H9 (cell line): ENCODE data around the gene PRPF40A. TPM values are rescaled to one million over a fixed set of nuclear protein-coding genes. Genes with fewer than 3 reads are reported as not detected.
A peak's percentile ranks its signal among the peaks of the same experiment; 100 is the strongest.

Source experiments
- DNase-seq: peaks from one replicate; pipeline ENCODE4 v3.0.0-alpha.2; 2017
- H2AFZ ChIP-seq: one replicate; pipeline ENCODE4 v1.6.1; 2013; ENCODE audit warnings: mild to moderate bottlenecking, low read length, control low read depth, moderate library complexity
- H2AK5ac ChIP-seq: 2 replicates; pipeline ENCODE4 v1.6.1; 2013; ENCODE audit warnings: low read length, control low read depth, mixed read lengths; ENCODE audit not compliant: insufficient read length
- H2BK120ac ChIP-seq: one replicate; pipeline ENCODE4 v1.6.1; 2013; ENCODE audit warnings: low read depth, mild to moderate bottlenecking, low read length, control low read depth, inconsistent platforms; ENCODE audit not compliant: poor library complexity, severe bottlenecking
- H2BK12ac ChIP-seq: 2 replicates; pipeline ENCODE4 v1.6.1; 2013; ENCODE audit warnings: low read length, control low read depth, mixed read lengths, low read depth; ENCODE audit not compliant: insufficient read length
- H2BK15ac ChIP-seq: 2 replicates; pipeline ENCODE4 v1.6.1; 2013; ENCODE audit warnings: low read depth, low read length, control low read depth
- H2BK20ac ChIP-seq: one replicate; pipeline ENCODE4 v1.6.1; 2013; ENCODE audit warnings: low read depth, mild to moderate bottlenecking, low read length, control low read depth, inconsistent platforms; ENCODE audit not compliant: poor library complexity, severe bottlenecking
- H2BK5ac ChIP-seq: 2 replicates; pipeline ENCODE4 v1.6.1; 2013; ENCODE audit warnings: low read length, control low read depth, mixed read lengths; ENCODE audit not compliant: insufficient read length
- H3K14ac ChIP-seq: 2 replicates; pipeline ENCODE4 v1.6.1; 2013; ENCODE audit warnings: low read length, control low read depth; ENCODE audit not compliant: insufficient read depth
- H3K18ac ChIP-seq: 2 replicates; pipeline ENCODE4 v1.6.1; 2013; ENCODE audit warnings: low read depth, mild to moderate bottlenecking, mixed read lengths, low read length, control low read depth; ENCODE audit not compliant: insufficient read length
- H3K23ac ChIP-seq: 2 replicates; pipeline ENCODE4 v1.6.1; 2013; ENCODE audit warnings: low read length, control low read depth, mixed read lengths, low read depth; ENCODE audit not compliant: insufficient read length
- H3K23me2 ChIP-seq: 2 replicates; pipeline ENCODE4 v1.6.1; 2013; ENCODE audit warnings: low read depth, mild to moderate bottlenecking, mixed read lengths, low read length, control low read depth; ENCODE audit not compliant: insufficient read length, poor library complexity, severe bottlenecking
- H3K27ac ChIP-seq: 2 replicates; pipeline ENCODE4 v1.5.1; 2013; ENCODE audit warnings: low read length, control low read depth, mixed read lengths, low read depth; ENCODE audit not compliant: insufficient read length
- H3K27me3 ChIP-seq: 2 replicates; pipeline ENCODE4 v1.6.1; 2013; ENCODE audit warnings: low read length, control low read depth, inconsistent platforms; ENCODE audit not compliant: insufficient read depth
- H3K4ac ChIP-seq: 2 replicates; pipeline ENCODE4 v1.6.1; 2013; ENCODE audit warnings: low read depth, mild to moderate bottlenecking, control low read depth, inconsistent platforms, low read length, moderate library complexity
- H3K4me1 ChIP-seq: 2 replicates; pipeline ENCODE4 v1.6.1; 2013; ENCODE audit warnings: low read length, control low read depth, inconsistent platforms; ENCODE audit not compliant: insufficient read depth
- H3K4me2 ChIP-seq: 2 replicates; pipeline ENCODE4 v1.6.1; 2013; ENCODE audit warnings: low read length, control low read depth, mixed read lengths; ENCODE audit not compliant: insufficient read length, insufficient read depth
- H3K56ac ChIP-seq: 2 replicates; pipeline ENCODE4 v1.6.1; 2013; ENCODE audit warnings: low read depth, mild to moderate bottlenecking, mixed read lengths, low read length, control low read depth; ENCODE audit not compliant: insufficient read length
- H3K79me1 ChIP-seq: 2 replicates; pipeline ENCODE4 v1.6.1; 2013; ENCODE audit warnings: low read depth, mild to moderate bottlenecking, moderate library complexity, low read length, control low read depth, inconsistent platforms; ENCODE audit not compliant: insufficient read depth, poor library complexity, severe bottlenecking
- H3K79me2 ChIP-seq: 2 replicates; pipeline ENCODE4 v1.6.1; 2013; ENCODE audit warnings: low read length, control low read depth, inconsistent platforms; ENCODE audit not compliant: insufficient read depth
- H3K9ac ChIP-seq: 2 replicates; pipeline ENCODE4 v1.6.1; 2013; ENCODE audit warnings: low read length, control low read depth, mixed read lengths; ENCODE audit not compliant: insufficient read length; ENCODE audit errors: extremely low read depth
- H3K9me3 ChIP-seq: one replicate; pipeline ENCODE4 v1.6.1; 2013; ENCODE audit warnings: low read depth, low read length, inconsistent platforms; ENCODE audit not compliant: control insufficient read depth
- H3T11ph ChIP-seq: one replicate; pipeline ENCODE4 v1.6.1; 2013; ENCODE audit warnings: mild to moderate bottlenecking, low read length, control low read depth, inconsistent platforms
- H4K20me1 ChIP-seq: one replicate; pipeline ENCODE4 v1.6.1; 2013; ENCODE audit not compliant: control insufficient read depth, insufficient read length, insufficient read depth
- H4K5ac ChIP-seq: 2 replicates; pipeline ENCODE4 v1.6.1; 2013; ENCODE audit warnings: low read depth, mild to moderate bottlenecking, mixed read lengths, low read length, control low read depth; ENCODE audit not compliant: insufficient read length
- H4K8ac ChIP-seq: replicated peaks from 2 replicates; pipeline ENCODE4 v1.6.1; 2013; ENCODE audit warnings: low read length, control low read depth, mixed read lengths, low read depth; ENCODE audit not compliant: insufficient read length
- H4K91ac ChIP-seq: 2 replicates; pipeline ENCODE4 v1.6.1; 2013; ENCODE audit warnings: low read depth, mild to moderate bottlenecking, moderate library complexity, mixed read lengths, low read length, control low read depth; ENCODE audit not compliant: insufficient read length
- H3K27ac Mint-ChIP-seq, 3 experiments: 2 replicates in 2 of 3; 3 replicates in 1 of 3; pipeline ENCODE4 v1.8.0; 2020 to 2021; ENCODE audit warnings: mixed read lengths in 3 of 3, mild to moderate bottlenecking in 1 of 3, moderate library complexity in 1 of 3
- H3K27me3 Mint-ChIP-seq: 2 replicates; pipeline ENCODE4 v1.8.0; 2021; ENCODE audit warnings: low read depth, mild to moderate bottlenecking, moderate library complexity, mixed read lengths
- H3K36me3 Mint-ChIP-seq, 3 experiments: 2 replicates in 2 of 3; 3 replicates in 1 of 3; pipeline ENCODE4 v1.8.0; 2020 to 2021; ENCODE audit warnings: low read depth in 3 of 3, mixed read lengths in 3 of 3; ENCODE audit not compliant: insufficient read depth in 1 of 3
- H3K4me1 Mint-ChIP-seq, 2 experiments: 2 replicates each; pipeline ENCODE4 v1.8.0; 2020; ENCODE audit warnings: mixed read lengths in 2 of 2
- H3K4me3 Mint-ChIP-seq, 2 experiments: 2 replicates in 1 of 2; 3 replicates in 1 of 2; pipeline ENCODE4 v1.8.0; 2020 to 2021; ENCODE audit warnings: mild to moderate bottlenecking in 2 of 2, mixed read lengths in 2 of 2, moderate library complexity in 1 of 2
- H3K9me3 Mint-ChIP-seq, 2 experiments: 2 replicates in 1 of 2; 3 replicates in 1 of 2; pipeline ENCODE4 v1.8.0; 2020; ENCODE audit warnings: mild to moderate bottlenecking in 2 of 2, mixed read lengths in 2 of 2, moderate library complexity in 1 of 2
- CTCF ChIP-seq: fragments of 200-600 bp; sonication (generic); conservative IDR thresholded peaks from 3 replicates; pipeline ENCODE4 v1.8.0; 2021; ENCODE audit warnings: antibody characterized with exemption, mild to moderate bottlenecking
- WGBS: extraction: QIAGEN DNeasy Blood & Tissue Kit; methylation state at CpG from one replicate; pipeline ENCODE4 v1.1.7; 2013; ENCODE audit warnings: missing lambda C conversion rate, low lambda C conversion rate, mixed read lengths; ENCODE audit not compliant: insufficient read length; ENCODE audit errors: extremely low coverage; 5-methylcytosine and 5-hydroxymethylcytosine counted together
- total RNA-seq: library from RNA; stranded (reverse); gene quantifications from 2 replicates; pipeline ENCODE4 v1.2.1, GENCODE V29; 2021

Gene PRPF40A
- total RNA-seq, 1 experiment from 2014 or later: 158 TPM

GRCh38 chr2:152716805-152717227, 445 bp downstream of the PRPF40A start:
- H2AFZ ChIP-seq: no peak overlapping the region
- H3K9me3 ChIP-seq: no peaks in the 10 kb centered on the region
- no peaks in the 10 kb centered on the region for H3K23me2 ChIP-seq
- no peak overlapping the region for H2AK5ac ChIP-seq
- no peaks in the 10 kb centered on the region; the same call in 1 of the 2 replicates for H3K4me1 ChIP-seq
- H3K79me1 ChIP-seq: peaks cover under 1% of the 10 kb centered on the region
- no peaks in the 10 kb centered on the region for H3K27me3 ChIP-seq
- H3K14ac ChIP-seq: peak overlapping the region; percentile 95
- peaks cover 39% of the 10 kb centered on the region; the same call in 1 of the 2 replicates for H3K79me2 ChIP-seq
- peak overlapping the region; percentile 70 for H2BK5ac ChIP-seq
- H3K4me2 ChIP-seq: peak overlapping the region; percentile 68
- no peak overlapping the region for H4K8ac ChIP-seq
- no peak overlapping the region for H4K5ac ChIP-seq
- peaks cover 23 to 25% of the 10 kb centered on the region in 2 experiments for H3K4me1 Mint-ChIP-seq
- no peaks in the 10 kb centered on the region for H4K20me1 ChIP-seq
- no peak overlapping the region for H2BK120ac ChIP-seq
- no peak overlapping the region for H3T11ph ChIP-seq
- H2BK12ac ChIP-seq: no peak overlapping the region
- no peak overlapping the region for H3K56ac ChIP-seq
- H2BK15ac ChIP-seq: no peak overlapping the region
- peak overlapping the region; percentile 56 for H3K27ac ChIP-seq
- peaks cover 27 to 53% (median 44%) of the 10 kb centered on the region in 3 experiments for H3K36me3 Mint-ChIP-seq
- H2BK20ac ChIP-seq: no peak overlapping the region
- DNase-seq: no peak
- no peak overlapping the region for H3K23ac ChIP-seq
- no CpG with 5 or more reads among the region's 13 CpGs for WGBS
- no peaks in the 10 kb centered on the region for H3K27me3 Mint-ChIP-seq
- H3K9ac ChIP-seq: peak overlapping the region; percentile 99
- no peak overlapping the region for H4K91ac ChIP-seq
- H3K18ac ChIP-seq: peak overlapping the region; percentile 89
- no peak for TF ChIP-seq CTCF
- H3K4ac ChIP-seq: peak overlapping the region; percentile 12; the same call in 1 of the 2 replicates
- H3K9me3 Mint-ChIP-seq: no peaks in the 10 kb centered on the region; a peak in 3 of 5 replicates
- peak overlapping the region; percentile 97 to 99 for H3K4me3 Mint-ChIP-seq
- H3K27ac Mint-ChIP-seq: peak overlapping the region; percentile 98 to 99 (median 99)
